ENCODE results near the gene APOO. TPM values are rescaled to one million over a fixed set of nuclear protein-coding genes. Genes with fewer than 3 reads are reported as not detected.
A peak's percentile ranks its signal among the peaks of the same experiment; 100 is the strongest.

The APOO gene
- total and polyA plus RNA-seq, 7 experiments from 2014 or later, result 5.4 to 21.2 (median 13.9) TPM

DNA sequence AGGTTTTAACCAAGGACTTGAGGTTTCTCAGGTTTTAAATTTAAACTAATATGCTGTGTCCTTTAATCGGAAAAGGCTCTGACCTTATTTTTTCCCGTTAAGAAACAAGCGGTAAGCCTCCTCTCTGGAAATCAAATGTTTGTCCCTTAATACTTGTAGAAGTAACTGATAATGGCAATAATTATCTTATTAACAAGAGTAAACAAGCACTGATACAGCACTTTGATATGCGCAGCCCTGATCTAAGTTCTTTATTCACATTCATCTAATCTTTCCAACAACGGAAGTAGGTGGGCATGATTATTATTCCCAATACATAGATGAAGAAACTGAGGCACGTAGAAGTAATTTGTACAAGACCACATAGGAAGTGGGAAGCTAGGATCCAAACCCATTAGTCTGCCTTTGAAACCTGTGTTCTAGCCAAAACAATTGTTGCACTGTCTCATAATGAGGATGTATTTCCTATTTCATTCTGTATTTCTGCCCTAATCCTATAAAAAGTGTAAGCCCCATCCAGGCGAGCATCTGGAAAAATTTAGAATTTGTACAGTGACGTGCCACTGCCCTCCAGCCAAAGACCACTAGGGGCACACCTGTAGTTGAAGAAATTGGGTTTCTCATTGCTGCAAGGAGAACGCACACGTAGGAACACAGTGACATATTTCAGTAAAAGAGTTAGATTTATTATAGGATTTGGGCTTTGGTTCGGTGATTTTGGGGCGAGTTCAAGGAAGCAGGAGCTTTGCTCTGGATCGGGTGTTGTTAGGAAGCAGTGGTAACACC is 674 bp upstream of the APOO start:
- Mint-ChIP-seq H3K9me3 (no peaks in the 10 kb centered on the region), H3K27me3 (no peaks in the 10 kb centered on the region), H3K27ac (peak overlapping the region; percentile 85 to 94 (median 90)), H3K4me3 (peak overlapping the region; percentile 69 to 87 (median 80)), H3K36me3 (peaks cover 0 to 3% (median 0%) of the 10 kb centered on the region in 5 donors), H3K4me1 (peaks cover 0 to 17% (median 8%) of the 10 kb centered on the region in 7 donors)
- ATAC-seq, result no peak
- no peaks in the 10 kb centered on the region for H3K27me3 ChIP-seq (ENCODE audit: control insufficient read depth in 2 of 2, insufficient read depth in 2 of 2, low read length in 2 of 2)
- DNase-seq, result peak in 2 of 9 donors; percentile 9 to 11
- intact Hi-C loops (cut with micrococcal nuclease), result loop anchor here (1.0 to 10.0 kb wide), 9 partner anchors 23 to 559 kb away; partner anchors contain the start of genes PRDX4 (in 2 of the 2), EIF2S3 (in 1 of the 2) and PDK3 (in 1 of the 2)
- no peaks in the 10 kb centered on the region for H3K36me3 ChIP-seq (ENCODE audit: control insufficient read depth in 2 of 3, insufficient read depth in 3 of 3, low read length in 3 of 3)
- no peaks in the 10 kb centered on the region for H3K9me3 ChIP-seq (ENCODE audit: control insufficient read depth in 2 of 3, low read length in 3 of 3)
- peak overlapping the region; percentile 88 for H3K27ac ChIP-seq (ENCODE audit: low read depth, low read length)
- POLR2A ChIA-PET, result interaction anchor here (0.6 to 3.5 kb wide), 12 partner anchors 17 to 146 kb away, joined by 3 to 28 read pairs (median 3); partner anchors contain the start of genes EIF2S3 and SAT1
- peaks cover 10 to 16% of the 10 kb centered on the region in 2 donors for H3K4me1 ChIP-seq (ENCODE audit: control insufficient read depth in 2 of 2, insufficient read depth in 2 of 2, low read length in 2 of 2)
- peak overlapping the region; percentile 38 for H3K4me3 ChIP-seq (ENCODE audit: low read length)
- CTCF ChIA-PET, result interaction anchor here (1.0 to 2.5 kb wide), 7 partner anchors 17 to 151 kb away, joined by 3 to 10 read pairs (median 3); partner anchors contain the start of gene EIF2S3

DNA sequence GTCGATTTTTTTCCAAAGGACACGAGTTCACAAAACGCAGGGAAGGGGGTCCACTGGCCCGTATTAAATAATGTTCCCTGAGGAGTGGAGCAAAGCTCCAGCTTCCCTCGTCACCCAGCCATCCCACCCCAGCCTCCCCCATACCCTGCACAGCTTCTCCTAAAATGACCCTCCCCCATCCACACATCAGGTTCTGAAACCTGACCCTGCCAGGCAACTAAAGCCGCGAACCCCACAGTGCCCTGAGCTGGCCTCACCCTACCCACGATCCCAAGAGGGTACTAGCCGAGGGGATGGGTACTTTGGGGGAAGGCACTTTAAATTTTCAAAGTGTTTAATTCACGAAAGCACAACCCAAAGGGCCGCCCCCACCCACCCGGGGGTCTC is 634 bp downstream of the APOO start:
- no peaks in the 10 kb centered on the region for H3K36me3 ChIP-seq (ENCODE audit: control insufficient read depth in 2 of 3, insufficient read depth in 3 of 3, low read length in 3 of 3)
- peaks cover 10 to 16% of the 10 kb centered on the region in 2 donors for H3K4me1 ChIP-seq (ENCODE audit: control insufficient read depth in 2 of 2, insufficient read depth in 2 of 2, low read length in 2 of 2)
- DNase-seq (no peak), ATAC-seq (no peak)
- peak overlapping the region; percentile 62 for H3K4me3 ChIP-seq (ENCODE audit: low read length)
- POLR2A ChIA-PET, result interaction anchor here (0.6 to 3.5 kb wide), 6 partner anchors 50 to 320 kb away, joined by 3 to 28 read pairs (median 5); partner anchors contain the start of genes EIF2S3 and SAT1
- intact Hi-C loops (cut with micrococcal nuclease), result loop anchor here (1.0 to 10.0 kb wide), 7 partner anchors 124 to 786 kb away; partner anchors contain the start of genes SAT1 (in 2 of the 2), EIF2S3 (in 1 of the 2), PDK3 (in 1 of the 2) and POLA1 (in 1 of the 2)
- no peaks in the 10 kb centered on the region for H3K9me3 Mint-ChIP-seq
- peak overlapping the region; percentile 88 for H3K27ac ChIP-seq (ENCODE audit: low read depth, low read length)
- peak overlapping the region; percentile 79 to 88 (median 83) for H3K4me3 Mint-ChIP-seq
- peaks cover 0 to 3% (median 0%) of the 10 kb centered on the region in 5 donors for H3K36me3 Mint-ChIP-seq
- CTCF ChIA-PET, result interaction anchor here (0.5 to 2.0 kb wide), 7 partner anchors 46 to 287 kb away, joined by 3 to 16 read pairs (median 3); partner anchors contain the start of gene EIF2S3
- H3K27ac Mint-ChIP-seq, result peak overlapping the region; percentile 46 to 94 (median 90)
- peaks cover 0 to 17% (median 8%) of the 10 kb centered on the region in 7 donors for H3K4me1 Mint-ChIP-seq
- H3K27me3 ChIP-seq (ENCODE audit: control insufficient read depth in 2 of 2, insufficient read depth in 2 of 2, low read length in 2 of 2), result no peaks in the 10 kb centered on the region
- H3K27me3 Mint-ChIP-seq, result no peaks in the 10 kb centered on the region
- H3K9me3 ChIP-seq (ENCODE audit: control insufficient read depth in 2 of 3, low read length in 3 of 3), result no peaks in the 10 kb centered on the region

- H3K4me3 Mint-ChIP-seq, result no peak overlapping the region
- POLR2A ChIA-PET, result interaction anchor here (0.7 kb wide), 1 partner anchor 126 kb away, joined by 3 read pairs; no protein-coding TSS in a partner anchor
- Histone ChIP-seq H3K9me3 (ENCODE audit: control insufficient read depth in 2 of 3, low read length in 3 of 3) (no peaks in the 10 kb centered on the region), H3K4me3 (ENCODE audit: low read length) (no peak overlapping the region), H3K4me1 (ENCODE audit: control insufficient read depth in 2 of 2, insufficient read depth in 2 of 2, low read length in 2 of 2) (peaks cover 10 to 15% of the 10 kb centered on the region in 2 donors), H3K27ac (ENCODE audit: low read depth, low read length) (no peak overlapping the region), H3K27me3 (ENCODE audit: control insufficient read depth in 2 of 2, insufficient read depth in 2 of 2, low read length in 2 of 2) (no peaks in the 10 kb centered on the region), H3K36me3 (ENCODE audit: control insufficient read depth in 2 of 3, insufficient read depth in 3 of 3, low read length in 3 of 3) (no peaks in the 10 kb centered on the region)
- peak overlapping the region in 1 of 9 donors; percentile 18 for H3K27ac Mint-ChIP-seq
- H3K27me3 Mint-ChIP-seq, result no peaks in the 10 kb centered on the region
- no peak for DNase-seq
- H3K36me3 Mint-ChIP-seq, result peaks cover 0 to 3% (median 0%) of the 10 kb centered on the region in 5 donors
- no peak for ATAC-seq
- peaks cover 0 to 17% (median 8%) of the 10 kb centered on the region in 7 donors for H3K4me1 Mint-ChIP-seq
- no peaks in the 10 kb centered on the region for H3K9me3 Mint-ChIP-seq
- CTCF ChIA-PET, result interaction anchor here (1.1 to 3.2 kb wide), 2 partner anchors 211 to 225 kb away, joined by 3 to 36 read pairs; no protein-coding TSS in a partner anchor
- intact Hi-C loops (cut with micrococcal nuclease), result loop anchor here in 1 of 2 donors (10.0 kb wide), 1 partner anchor 239 kb away; the partner anchor contains the start of gene PRDX4
Observed at GRCh38 chrX:23904096-23904495, 3.6 kb downstream of the APOO start.

DNA sequence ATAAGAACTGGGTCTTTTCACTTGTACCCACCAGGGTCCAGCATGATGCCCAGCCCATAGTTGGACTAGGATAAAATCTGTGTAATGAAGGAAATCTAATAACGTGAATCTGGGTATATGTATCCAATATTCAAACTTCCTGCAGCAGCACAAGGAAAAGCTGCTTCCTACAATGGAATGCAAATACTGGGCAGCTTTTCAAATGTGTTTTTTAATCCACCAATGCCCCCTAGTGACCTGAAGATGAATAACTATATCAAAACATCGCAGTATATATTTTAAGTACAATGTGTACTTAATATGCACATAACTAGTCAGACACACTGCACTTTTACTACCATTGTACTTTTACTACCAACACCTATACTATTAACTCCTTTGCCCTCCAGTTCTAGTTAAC is 5.3 kb downstream of the APOO start:
- no peak overlapping the region for H3K4me3 ChIP-seq (ENCODE audit: low read length)
- peak; percentile 62 for ATAC-seq
- Mint-ChIP-seq H3K4me3 (no peak overlapping the region), H3K27me3 (no peaks in the 10 kb centered on the region), H3K36me3 (peaks cover 0 to 3% (median 0%) of the 10 kb centered on the region in 5 donors), H3K9me3 (no peaks in the 10 kb centered on the region), H3K27ac (no peak overlapping the region), H3K4me1 (peaks cover 0 to 11% (median 1%) of the 10 kb centered on the region in 7 donors)
- H3K27me3 ChIP-seq (ENCODE audit: control insufficient read depth in 2 of 2, insufficient read depth in 2 of 2, low read length in 2 of 2), result no peaks in the 10 kb centered on the region
- peaks cover 0 to 5% of the 10 kb centered on the region in 2 donors for H3K4me1 ChIP-seq (ENCODE audit: control insufficient read depth in 2 of 2, insufficient read depth in 2 of 2, low read length in 2 of 2)
- H3K9me3 ChIP-seq (ENCODE audit: control insufficient read depth in 2 of 3, low read length in 3 of 3), result no peaks in the 10 kb centered on the region
- intact Hi-C loops (cut with micrococcal nuclease), result loop anchor here (1.0 to 10.0 kb wide), 5 partner anchors 120 to 265 kb away; partner anchors contain the start of gene PRDX4 (in 1 of the 2)
- ChIA-PET CTCF (interaction anchor here (0.5 to 3.2 kb wide), 17 partner anchors 20 to 793 kb away, joined by 3 to 36 read pairs (median 5); partner anchors contain the start of genes EIF2S3 and SAT1), POLR2A (interaction anchor here (0.7 to 2.1 kb wide), 6 partner anchors 119 to 159 kb away, joined by 3 to 16 read pairs (median 4); partner anchors contain the start of genes ACOT9, EIF2S3 and SAT1)
- H3K27ac ChIP-seq (ENCODE audit: low read depth, low read length), result no peak overlapping the region
- peak in 5 of 9 donors; percentile 25 to 41 (median 33) for DNase-seq
- no peaks in the 10 kb centered on the region for H3K36me3 ChIP-seq (ENCODE audit: control insufficient read depth in 2 of 3, insufficient read depth in 3 of 3, low read length in 3 of 3)

- DNase-seq, result peak in 6 of 9 donors; percentile 18 to 59 (median 40)
- peak; percentile 89 for ATAC-seq
- CTCF ChIA-PET, result interaction anchor here (0.5 to 3.2 kb wide), 25 partner anchors 20 to 794 kb away, joined by 3 to 36 read pairs (median 4); partner anchors contain the start of genes EIF2S3 and SAT1
Observed at GRCh38 chrX:23901805-23902204, 5.9 kb downstream of the APOO start.

More at GRCh38 chrX:23901805-23902204, 5.9 kb downstream of the APOO start:
- Mint-ChIP-seq H3K4me1 (peaks cover 0 to 11% (median 1%) of the 10 kb centered on the region in 7 donors), H3K4me3 (no peak overlapping the region), H3K9me3 (no peaks in the 10 kb centered on the region), H3K27ac (no peak overlapping the region), H3K27me3 (no peaks in the 10 kb centered on the region), H3K36me3 (peaks cover 0 to 3% (median 0%) of the 10 kb centered on the region in 5 donors)
- Histone ChIP-seq H3K9me3 (ENCODE audit: control insufficient read depth in 2 of 3, low read length in 3 of 3) (no peaks in the 10 kb centered on the region), H3K36me3 (ENCODE audit: control insufficient read depth in 2 of 3, insufficient read depth in 3 of 3, low read length in 3 of 3) (no peaks in the 10 kb centered on the region), H3K27me3 (ENCODE audit: control insufficient read depth in 2 of 2, insufficient read depth in 2 of 2, low read length in 2 of 2) (no peaks in the 10 kb centered on the region), H3K27ac (ENCODE audit: low read depth, low read length) (no peak overlapping the region), H3K4me3 (ENCODE audit: low read length) (no peak overlapping the region), H3K4me1 (ENCODE audit: control insufficient read depth in 2 of 2, insufficient read depth in 2 of 2, low read length in 2 of 2) (peaks cover 0 to 2% of the 10 kb centered on the region in 2 donors)
- POLR2A ChIA-PET, result interaction anchor here (0.6 to 2.1 kb wide), 6 partner anchors 116 to 159 kb away, joined by 3 to 16 read pairs (median 4); partner anchors contain the start of genes ACOT9, EIF2S3 and SAT1
- intact Hi-C loops (cut with micrococcal nuclease), result loop anchor here (1.0 to 10.0 kb wide), 5 partner anchors 120 to 265 kb away; partner anchors contain the start of gene PRDX4 (in 1 of the 2)
